IPS-NIHi11 (cell line): Measurements from ENCODE around the gene OR2J2.
"Not testable (repeated sequence)": the region's sequence is repeated elsewhere in the genome, so short reads cannot be mapped to it uniquely, and the experiment has no call there.

Source experiments
- DNase-seq: peaks from one replicate; pipeline ENCODE4 v3.0.0; 2012; ENCODE audit warnings: mixed read lengths, low spot score

The OR2J2 gene

DNA sequence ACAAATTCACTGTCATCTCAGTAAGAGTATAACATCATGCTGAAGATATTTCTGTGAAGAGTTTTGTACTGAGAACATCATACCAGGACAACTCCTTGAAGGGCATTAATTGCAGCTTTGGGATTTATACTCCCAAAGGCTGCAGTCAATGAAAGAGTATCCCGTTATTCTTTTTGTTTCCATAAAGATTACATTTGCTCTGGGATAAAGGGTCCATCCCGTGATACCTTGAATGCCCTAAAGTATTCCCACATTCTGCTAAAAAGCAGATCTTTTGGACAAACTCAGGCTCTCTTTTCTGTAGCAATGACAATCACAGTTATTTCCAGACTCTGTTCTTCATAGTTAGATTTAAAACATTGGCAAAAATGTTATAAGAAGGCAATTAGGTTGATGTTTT is at the start of gene OR2J2:
OR2J2 (plus strand) TSS at position 301 of the 400 bp plus-strand sequence. CDS start 2,729 bp downstream, outside the sequence.
- DNase-seq: not testable (repeated sequence)

DNA sequence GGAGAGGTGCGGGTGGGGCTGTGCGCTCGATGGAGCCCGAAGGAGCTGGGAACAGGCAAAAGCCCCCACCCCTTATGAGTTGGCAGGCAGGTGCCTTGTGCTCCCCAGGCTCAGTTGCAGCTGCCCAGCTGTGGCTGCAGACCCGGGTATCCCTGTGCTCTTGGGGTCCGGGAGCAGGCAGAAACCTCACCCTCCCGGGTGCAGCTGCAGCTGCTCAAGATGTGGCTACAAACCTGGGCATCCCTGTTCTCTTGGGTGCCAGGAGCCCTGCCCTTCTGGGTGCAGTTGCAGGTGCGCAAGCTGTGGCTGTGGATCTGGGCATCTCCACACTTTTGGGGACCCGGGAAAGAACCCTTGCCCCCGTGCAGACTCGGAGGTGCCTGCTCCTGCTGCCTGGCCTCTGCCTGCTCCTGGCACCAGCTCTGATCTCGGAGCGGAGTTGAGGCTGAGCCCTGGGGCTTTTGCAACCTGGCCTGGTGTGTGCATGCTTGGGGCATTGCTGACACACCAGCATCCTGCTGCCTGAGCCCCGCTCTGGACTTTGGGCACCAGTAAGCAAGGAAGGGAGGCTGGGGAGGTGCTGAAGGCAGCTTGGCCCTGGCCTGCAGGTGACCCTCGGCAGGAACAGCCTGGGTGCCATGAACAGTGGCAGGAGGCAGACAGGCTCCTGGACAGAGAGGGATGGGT is 41.2 kb upstream of the OR2J2 start:
- DNase-seq: no peak

- DNase-seq: no peak
Measured at GRCh38 chr6:29130644-29131043, 40.1 kb upstream of the OR2J2 start.

- DNase-seq: no peak
Measured at GRCh38 chr6:29131691-29132090, 39.0 kb upstream of the OR2J2 start.

- no peak for DNase-seq
Measured at GRCh38 chr6:29137724-29138123, 33.0 kb upstream of the OR2J2 start.

DNA sequence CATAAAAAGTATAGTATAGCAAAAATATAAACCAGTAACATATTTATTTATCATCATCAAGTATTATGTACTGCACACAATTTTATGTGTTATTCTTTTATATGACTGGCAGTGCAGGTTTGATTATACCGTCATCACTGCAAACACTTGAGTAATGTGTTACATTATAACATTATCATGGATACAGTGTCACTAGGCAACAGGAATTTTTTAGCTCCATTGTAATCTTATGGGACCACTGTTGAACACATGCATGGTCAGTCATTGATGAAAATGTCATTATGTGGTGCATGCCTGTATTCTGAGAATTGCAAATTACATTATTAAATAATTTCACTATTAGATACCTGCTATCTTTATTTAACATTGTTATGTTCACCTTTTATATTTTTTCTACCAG is 29.1 kb upstream of the OR2J2 start:
- no peak for DNase-seq

GRCh38 chr6:29142309-29142708 is 28.4 kb upstream of the OR2J2 start:
- no peak for DNase-seq

GRCh38 chr6:29146179-29146578 is 24.5 kb upstream of the OR2J2 start:
- no peak for DNase-seq

GRCh38 chr6:29147074-29147473 is 23.6 kb upstream of the OR2J2 start:
- no peak for DNase-seq

- DNase-seq: not testable (repeated sequence)
Measured at GRCh38 chr6:29149444-29149843, 21.3 kb upstream of the OR2J2 start.

DNA sequence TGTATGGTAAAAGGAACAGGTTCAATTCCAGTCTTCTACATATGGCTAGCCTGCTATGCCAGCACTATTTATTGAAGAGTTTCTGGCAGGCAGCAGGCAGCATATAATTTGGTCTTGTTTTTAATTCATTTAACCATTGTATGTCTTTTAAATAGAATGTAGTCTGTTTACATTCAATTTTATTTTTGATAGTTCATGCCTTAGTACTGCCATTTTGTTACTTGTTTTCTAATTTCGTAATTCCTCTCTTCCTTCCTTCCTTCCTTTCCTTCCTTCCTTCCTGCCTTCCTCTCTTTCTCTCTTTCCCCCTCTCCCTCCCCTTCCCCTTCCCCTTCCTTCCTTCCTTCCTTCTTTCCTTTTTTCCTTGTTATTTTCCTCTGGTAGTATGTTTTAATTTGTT is 17.6 kb upstream of the OR2J2 start:
- no peak for DNase-seq

DNA sequence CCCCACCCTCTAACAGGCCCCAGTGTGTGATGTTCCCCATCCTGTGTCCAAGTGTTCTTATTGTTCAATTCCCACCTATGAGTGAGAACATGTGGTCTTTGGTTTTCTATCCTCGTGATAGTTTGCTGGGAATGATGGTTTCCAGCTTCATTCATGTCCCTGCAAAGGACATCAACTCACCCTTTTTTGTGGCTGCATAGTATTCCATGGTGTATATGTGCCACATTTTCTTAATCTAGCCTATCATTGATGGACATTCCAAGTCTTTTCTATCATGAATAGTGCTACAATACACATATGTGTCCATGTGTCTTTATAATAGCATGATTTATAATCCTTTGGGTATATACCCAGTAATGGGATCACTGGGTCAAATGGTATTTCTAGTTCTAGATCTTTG is 15.5 kb upstream of the OR2J2 start:
- DNase-seq: not testable (repeated sequence)

- not testable (repeated sequence) for DNase-seq
Measured at GRCh38 chr6:29159922-29160321, 10.8 kb upstream of the OR2J2 start.

- not testable (repeated sequence) for DNase-seq
Measured at GRCh38 chr6:29165571-29165970, 5.1 kb upstream of the OR2J2 start.

- DNase-seq: no peak
Measured at GRCh38 chr6:29171736-29172135, 1.0 kb downstream of the OR2J2 start.

GRCh38 chr6:29183594-29183993 is 12.9 kb downstream of the OR2J2 start:
- no peak for DNase-seq

- not testable (repeated sequence) for DNase-seq
Measured at GRCh38 chr6:29188659-29189058, 18.0 kb downstream of the OR2J2 start.

DNA sequence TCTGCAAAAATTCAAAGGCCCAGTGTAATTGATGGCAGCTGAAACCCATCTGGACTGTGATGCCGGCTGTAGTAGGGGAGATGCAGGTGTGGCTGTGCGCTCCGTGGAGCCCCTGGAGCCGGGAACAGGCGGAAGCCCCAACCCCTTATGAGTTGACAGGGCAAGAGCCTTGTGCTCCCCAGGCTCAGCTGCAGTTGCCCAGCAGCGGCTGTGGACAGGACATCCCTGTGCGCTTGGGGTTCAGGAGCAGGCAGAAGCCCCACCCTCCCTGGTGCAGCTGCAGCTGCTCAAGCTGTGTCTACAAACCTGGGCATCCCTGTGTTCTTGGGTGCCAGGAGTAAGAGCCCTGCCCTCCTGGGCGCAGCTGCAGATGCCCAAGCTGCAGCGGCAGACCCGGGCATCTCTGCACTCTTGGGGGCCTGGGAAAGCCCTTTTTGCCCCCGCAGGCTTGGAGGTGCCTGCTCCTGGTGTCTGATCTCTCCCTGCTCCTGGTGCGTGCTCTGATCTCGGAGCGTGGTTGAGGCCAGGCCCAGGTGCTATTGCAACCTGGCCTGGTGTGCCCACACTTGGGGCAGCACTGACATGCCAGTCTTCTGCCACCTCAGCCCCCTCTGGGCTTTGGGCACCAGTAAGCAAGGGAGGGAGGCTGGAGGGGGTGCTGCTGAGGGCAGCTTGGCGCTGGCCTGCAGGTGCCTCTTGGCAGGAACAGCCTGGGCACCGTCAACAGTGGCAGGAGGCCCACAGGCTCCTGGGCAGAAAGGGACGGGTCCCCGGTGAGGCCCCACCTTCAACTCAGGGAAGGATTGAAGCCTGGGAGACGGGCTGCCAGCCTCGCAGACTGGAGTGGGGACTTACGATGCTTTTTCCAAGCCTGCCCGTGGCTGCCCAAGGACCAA is 30.3 kb downstream of the OR2J2 start:
- DNase-seq: no peak

DNA sequence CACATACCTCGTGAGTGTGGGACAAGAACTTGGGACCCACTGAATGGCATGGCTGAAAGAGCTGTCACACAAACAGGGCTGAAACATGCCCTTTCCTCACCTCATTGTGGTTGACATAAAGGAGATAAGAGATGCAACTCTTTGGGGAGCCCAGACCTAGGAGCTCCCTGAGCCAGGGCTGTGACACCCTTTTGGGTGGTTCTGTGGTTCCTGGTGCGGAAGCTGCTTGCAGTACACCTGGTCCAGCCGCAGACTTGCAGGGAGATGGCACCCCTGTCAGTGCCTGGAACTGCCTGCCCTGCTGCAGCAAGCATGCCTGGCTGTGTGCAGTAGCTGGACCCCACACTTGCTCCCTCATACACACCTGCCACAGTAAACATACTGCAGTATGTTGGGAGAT is 31.3 kb downstream of the OR2J2 start:
- DNase-seq: no peak

GRCh38 chr6:29211488-29211887 is 40.8 kb downstream of the OR2J2 start:
- DNase-seq: no peak

DNA sequence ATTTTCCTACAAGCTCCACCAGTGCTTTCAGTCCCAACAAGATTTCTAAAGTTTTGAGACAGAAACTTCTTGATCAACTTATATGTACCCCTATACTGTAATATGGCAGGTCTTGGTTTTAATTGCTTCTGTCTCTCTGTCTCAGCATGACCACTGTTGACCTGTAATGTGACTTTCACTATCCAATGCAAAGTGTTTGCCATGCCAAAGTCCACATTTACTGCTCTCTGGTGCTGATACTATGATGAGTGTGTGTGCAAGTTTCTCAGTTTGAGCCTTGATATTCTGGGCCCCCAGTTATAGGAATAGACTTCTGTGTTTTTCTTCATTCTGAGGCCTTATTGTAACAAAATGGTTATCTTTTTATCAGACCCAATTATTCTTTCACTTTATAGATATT is 45.8 kb downstream of the OR2J2 start:
- no peak for DNase-seq

GRCh38 chr6:29217242-29217641 is 46.5 kb downstream of the OR2J2 start:
- not testable (repeated sequence) for DNase-seq

GRCh38 chr6:29218056-29218455 is 47.3 kb downstream of the OR2J2 start:
- DNase-seq: not testable (repeated sequence)
